Stimulated activated naive CD8-positive, alpha-beta T cell treated with anti-CD3 and anti-CD28 coated beads, Interleukin-15, Interleukin-2, amounts not matched to agents 100 ng/mL and 50 ng/mL, for 24 hours (primary cell): Measurements from ENCODE around the gene PASK.
"Not testable (repeated sequence)": the region's sequence is repeated elsewhere in the genome, so short reads cannot be mapped to it uniquely, and the experiment has no call there.

ENCODE experiments used
- H3K27ac Mint-ChIP-seq: one replicate; pipeline ENCODE4 v1.8.0; 2021; ENCODE audit warnings: mild to moderate bottlenecking, mixed read lengths
- H3K27me3 Mint-ChIP-seq: one replicate; pipeline ENCODE4 v1.8.0; 2021; ENCODE audit warnings: mixed read lengths
- H3K36me3 Mint-ChIP-seq: one replicate; pipeline ENCODE4 v1.8.0; 2021; ENCODE audit warnings: low read depth, mixed read lengths
- H3K4me1 Mint-ChIP-seq: one replicate; pipeline ENCODE4 v1.8.0; 2021; ENCODE audit warnings: low read depth, mixed read lengths
- H3K4me3 Mint-ChIP-seq: one replicate; pipeline ENCODE4 v1.8.0; 2021; ENCODE audit warnings: mild to moderate bottlenecking, mixed read lengths
- H3K9me3 Mint-ChIP-seq: one replicate; pipeline ENCODE4 v1.8.0; 2021; ENCODE audit warnings: mixed read lengths

Gene PASK

GRCh38 chr2:241096979-241097378, 52.3 kb downstream of the PASK start:
- Mint-ChIP-seq H3K27ac (peak overlapping the region; percentile 88), H3K36me3 (peaks cover 56% of the 10 kb centered on the region), H3K27me3 (no peaks in the 10 kb centered on the region), H3K4me3 (no peak overlapping the region), H3K4me1 (peaks cover 61% of the 10 kb centered on the region), H3K9me3 (no peaks in the 10 kb centered on the region)

GRCh38 chr2:241095594-241096290, 53.5 kb downstream of the PASK start:
- Mint-ChIP-seq H3K36me3 (peaks cover 56% of the 10 kb centered on the region), H3K4me1 (peaks cover 58% of the 10 kb centered on the region), H3K4me3 (no peak overlapping the region), H3K27ac (peak overlapping the region; percentile 49), H3K27me3 (no peaks in the 10 kb centered on the region), H3K9me3 (no peaks in the 10 kb centered on the region)

DNA sequence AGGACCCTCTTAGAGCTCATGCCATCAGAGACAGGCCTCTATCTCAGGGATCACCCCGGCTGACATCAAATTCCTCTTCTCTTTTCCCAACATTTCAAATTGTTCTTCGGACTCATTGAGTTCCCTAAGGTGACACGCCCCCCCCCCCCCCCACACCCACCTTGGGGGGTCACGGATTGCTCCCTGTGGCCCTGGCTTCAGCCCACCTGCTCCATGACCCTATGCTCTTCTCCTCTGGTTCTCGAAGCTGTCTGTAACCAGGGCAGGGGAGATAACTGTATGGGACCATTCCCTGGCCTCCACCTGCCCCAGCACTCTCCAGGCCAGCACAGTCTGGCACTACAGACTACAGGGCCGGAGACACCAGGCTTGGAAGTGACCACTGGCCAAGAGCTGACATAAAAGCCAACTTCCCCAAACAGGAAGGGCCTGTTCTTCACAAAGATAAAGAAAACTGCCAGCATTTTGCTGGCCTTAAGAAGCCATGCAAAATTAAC, 54.3 kb downstream of the PASK start:
- Mint-ChIP-seq H3K4me1 (peaks cover 50% of the 10 kb centered on the region), H3K27ac (no peak overlapping the region), H3K4me3 (no peak overlapping the region), H3K27me3 (no peaks in the 10 kb centered on the region), H3K36me3 (peaks cover 54% of the 10 kb centered on the region), H3K9me3 (no peaks in the 10 kb centered on the region)

- Mint-ChIP-seq H3K9me3 (no peaks in the 10 kb centered on the region), H3K27me3 (no peaks in the 10 kb centered on the region), H3K27ac (no peak overlapping the region), H3K4me3 (no peak overlapping the region), H3K4me1 (peaks cover 42% of the 10 kb centered on the region), H3K36me3 (peaks cover 51% of the 10 kb centered on the region)
Measured at GRCh38 chr2:241094172-241094571, 55.1 kb downstream of the PASK start.

GRCh38 chr2:241093133-241093781, 56.0 kb downstream of the PASK start:
- H3K9me3 Mint-ChIP-seq = not testable (repeated sequence)
- H3K36me3 Mint-ChIP-seq = peaks cover 50% of the 10 kb centered on the region

GRCh38 chr2:241092677-241093076, 56.6 kb downstream of the PASK start:
- Mint-ChIP-seq H3K27me3 (no peaks in the 10 kb centered on the region), H3K4me1 (peaks cover 32% of the 10 kb centered on the region), H3K36me3 (peaks cover 50% of the 10 kb centered on the region), H3K4me3 (no peak overlapping the region), H3K9me3 (no peaks in the 10 kb centered on the region), H3K27ac (peak overlapping the region; percentile 31)

More at GRCh38 chr2:241093133-241093781, 56.0 kb downstream of the PASK start:
- not testable (repeated sequence) for H3K27ac Mint-ChIP-seq, H3K4me3 Mint-ChIP-seq, H3K27me3 Mint-ChIP-seq
- H3K4me1 Mint-ChIP-seq = peaks cover 36% of the 10 kb centered on the region

DNA sequence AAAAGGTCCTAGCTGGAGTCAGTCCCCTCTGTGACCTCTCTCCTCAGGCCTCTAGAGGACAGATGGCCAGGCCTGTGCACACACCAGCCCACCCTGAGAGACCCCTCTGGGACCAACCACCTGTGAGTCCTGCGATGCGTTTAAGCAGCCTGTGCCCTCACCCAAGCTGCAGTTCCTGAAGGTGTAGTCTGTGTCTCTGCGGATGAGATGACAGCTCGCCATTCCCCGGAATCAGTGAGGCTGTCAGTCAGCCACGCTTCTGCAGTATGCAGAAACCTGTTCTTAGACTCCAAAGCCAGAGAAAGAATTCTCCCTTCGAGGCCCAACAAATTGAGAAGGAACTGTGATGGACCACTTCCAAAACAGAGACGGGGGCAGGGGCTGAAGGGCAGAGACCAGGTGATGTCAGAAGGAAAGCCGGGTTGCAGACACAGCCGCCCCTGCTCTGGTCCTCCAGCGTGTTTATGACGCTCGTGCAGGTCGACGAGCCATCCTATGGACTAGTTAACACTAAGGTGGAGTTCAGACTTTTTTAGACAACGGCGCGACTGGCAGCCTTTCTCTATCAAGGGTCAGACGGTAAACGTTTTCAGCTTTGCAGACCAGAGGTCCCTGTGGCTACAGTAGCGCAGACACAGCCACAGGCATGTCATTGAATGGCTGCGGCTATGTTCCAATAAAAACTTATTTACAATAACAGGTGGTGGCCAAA, 57.4 kb downstream of the PASK start:
- peaks cover 43% of the 10 kb centered on the region for H3K36me3 Mint-ChIP-seq
- H3K4me3 Mint-ChIP-seq = no peak overlapping the region
- H3K27me3 Mint-ChIP-seq = no peaks in the 10 kb centered on the region
- H3K27ac Mint-ChIP-seq = no peak overlapping the region
- peaks cover 25% of the 10 kb centered on the region for H3K4me1 Mint-ChIP-seq
- H3K9me3 Mint-ChIP-seq = no peaks in the 10 kb centered on the region

GRCh38 chr2:241091201-241091600, 58.1 kb downstream of the PASK start:
- peaks cover 18% of the 10 kb centered on the region for H3K4me1 Mint-ChIP-seq
- no peaks in the 10 kb centered on the region for H3K9me3 Mint-ChIP-seq
- no peaks in the 10 kb centered on the region for H3K27me3 Mint-ChIP-seq
- H3K36me3 Mint-ChIP-seq = peaks cover 43% of the 10 kb centered on the region
- H3K27ac Mint-ChIP-seq = no peak overlapping the region
- H3K4me3 Mint-ChIP-seq = no peak overlapping the region

DNA sequence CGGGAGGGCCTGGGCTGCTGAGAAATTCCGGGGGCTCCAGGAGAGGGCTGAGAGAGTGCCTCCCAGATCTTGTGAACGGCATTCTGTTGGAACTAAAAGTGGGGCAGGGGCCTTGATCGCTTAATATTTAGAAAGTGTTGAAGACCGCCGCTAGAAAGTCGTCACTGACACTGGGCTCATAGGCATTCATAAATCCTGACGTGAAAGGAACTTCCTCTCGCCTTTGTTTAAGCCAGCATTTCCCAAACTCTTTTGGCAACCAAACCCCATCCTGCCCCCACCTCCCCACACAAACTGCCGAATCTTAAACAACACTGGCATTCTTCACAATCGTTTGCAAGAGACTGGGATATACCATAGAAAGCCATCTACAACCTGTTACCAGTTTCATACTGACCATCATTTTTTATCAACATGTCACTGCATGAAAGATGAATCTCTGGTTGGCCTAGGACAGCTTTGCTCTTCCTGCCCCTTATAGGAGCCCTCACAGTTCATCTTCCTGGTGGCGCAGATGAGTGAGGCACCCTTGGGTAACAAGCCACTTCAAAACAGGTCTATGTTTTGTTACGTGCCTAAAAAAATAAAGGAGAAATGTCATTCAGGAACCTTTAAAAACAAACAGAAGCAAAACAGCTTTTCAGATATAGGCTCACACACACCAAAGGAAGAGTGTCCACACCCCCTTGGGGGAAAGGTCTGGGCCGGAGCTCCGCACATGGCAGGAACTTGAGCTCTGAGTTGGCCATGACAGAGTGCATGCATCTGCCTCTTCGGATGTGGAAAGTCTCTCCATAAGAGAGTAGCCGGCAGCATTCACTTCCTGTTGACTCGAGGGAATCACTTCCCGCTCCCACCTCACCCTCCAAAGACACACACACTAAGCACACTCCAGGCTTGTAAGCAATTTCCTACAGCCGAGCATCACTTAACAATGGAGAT, 60.2 kb downstream of the PASK start:
- Mint-ChIP-seq H3K27me3 (no peaks in the 10 kb centered on the region), H3K36me3 (peaks cover 45% of the 10 kb centered on the region), H3K27ac (no peak overlapping the region), H3K9me3 (no peaks in the 10 kb centered on the region), H3K4me3 (no peak overlapping the region), H3K4me1 (peaks cover 5% of the 10 kb centered on the region)

- Mint-ChIP-seq H3K9me3 (no peaks in the 10 kb centered on the region), H3K27ac (no peak overlapping the region), H3K4me3 (no peak overlapping the region), H3K27me3 (no peaks in the 10 kb centered on the region), H3K4me1 (peaks cover 5% of the 10 kb centered on the region), H3K36me3 (peaks cover 45% of the 10 kb centered on the region)
Measured at GRCh38 chr2:241088376-241088775, 60.9 kb downstream of the PASK start.

- no peaks in the 10 kb centered on the region for H3K27me3 Mint-ChIP-seq
- no peaks in the 10 kb centered on the region for H3K9me3 Mint-ChIP-seq
- no peak overlapping the region for H3K4me3 Mint-ChIP-seq
- H3K27ac Mint-ChIP-seq = no peak overlapping the region
- peaks cover 45% of the 10 kb centered on the region for H3K36me3 Mint-ChIP-seq
- H3K4me1 Mint-ChIP-seq = peaks cover 5% of the 10 kb centered on the region
Measured at GRCh38 chr2:241087420-241088268, 61.6 kb downstream of the PASK start.

GRCh38 chr2:241084856-241085444, 64.3 kb downstream of the PASK start:
- Mint-ChIP-seq H3K27me3 (no peaks in the 10 kb centered on the region), H3K27ac (peak overlapping the region; percentile 10), H3K9me3 (no peaks in the 10 kb centered on the region), H3K4me1 (peaks cover 5% of the 10 kb centered on the region), H3K4me3 (no peak overlapping the region), H3K36me3 (peaks cover 45% of the 10 kb centered on the region)

GRCh38 chr2:241083091-241083415, 66.2 kb downstream of the PASK start:
- H3K27ac Mint-ChIP-seq = no peak overlapping the region
- H3K4me3 Mint-ChIP-seq = no peak overlapping the region
- no peaks in the 10 kb centered on the region for H3K9me3 Mint-ChIP-seq
- H3K27me3 Mint-ChIP-seq = no peaks in the 10 kb centered on the region
- peaks cover 30% of the 10 kb centered on the region for H3K36me3 Mint-ChIP-seq
- H3K4me1 Mint-ChIP-seq = peaks cover under 1% of the 10 kb centered on the region
